ENCODE results near the gene FNIP1. TPM values are rescaled to one million over a fixed set of nuclear protein-coding genes. Genes with fewer than 3 reads are reported as not detected.

The FNIP1 gene
- polyA plus RNA-seq, 1 of the 3 experiments (the other 2 are of a cell fraction), result 2.4 TPM

- Histone ChIP-seq H3K4me2 (no peak overlapping the region), H3K27ac (ENCODE audit: low read depth in 2 of 2, low read length in 1 of 2) (no peak overlapping the region), H3K9me3 (no peaks in the 10 kb centered on the region), H3F3A (replicated peaks; ENCODE audit: insufficient read depth) (peaks cover 9% of the 10 kb centered on the region), H3K36me3 (replicated peaks in 1 of 2; ENCODE audit: control insufficient read depth in 1 of 2, insufficient read depth in 2 of 2, low read length in 1 of 2) (no peaks in the 10 kb centered on the region), H3K9ac (no peak overlapping the region), H3K27me3 (ENCODE audit: insufficient read depth) (no peaks in the 10 kb centered on the region), H4K20me1 (ENCODE audit: insufficient read depth) (no peaks in the 10 kb centered on the region), H3K4me1 (ENCODE audit: control insufficient read depth in 1 of 2, insufficient read depth in 2 of 2, low read depth in 1 of 2, low read length in 1 of 2) (peaks cover 0 to 4% of the 10 kb centered on the region in 2 experiments; a peak in 2 of 4 replicates), H3K79me2 (ENCODE audit: insufficient read depth) (peaks cover 98% of the 10 kb centered on the region), H3K9me2 (no peaks in the 10 kb centered on the region), H2AFZ (ENCODE audit: low read depth) (no peak overlapping the region), H3K4me3 (ENCODE audit: low read depth in 2 of 2, low read length in 1 of 2) (no peak overlapping the region)
- WGBS (ENCODE audit: low lambda C conversion rate), result 100% methylated on average over 2 of the region's 2 CpGs
- no peak for DNase-seq
- ChIA-PET CTCF (interaction anchor here (1.0 to 1.7 kb wide), 3 partner anchors 27 to 392 kb away, joined by 3 to 6 read pairs (median 6); no protein-coding TSS in a partner anchor), POLR2A (no interaction called here)
- TF ChIP-seq SIN3A (IDR thresholded peaks at IDR 0.05; ENCODE audit: borderline replicate concordance, low read depth, low read length) (no peak), IRF3 (IDR thresholded peaks at IDR 0.05; ENCODE audit: low read depth, low read length) (no peak), FOXM1 (IDR thresholded peaks at IDR 0.05; ENCODE audit: low read depth) (no peak), RAD21 (IDR thresholded peaks at IDR 0.05; ENCODE audit: low read length) (no peak), RFX5 (IDR thresholded peaks at IDR 0.05; ENCODE audit: low read length) (no peak), CTCF (IDR thresholded peaks at IDR 0.05) (no peak), USF2 (IDR thresholded peaks at IDR 0.05; ENCODE audit: borderline replicate concordance, low read depth, low read length) (no peak), GATA2 (CRISPR knock-in tag; IDR thresholded peaks at IDR 0.05) (no peak), TAF1 (IDR thresholded peaks at IDR 0.05; ENCODE audit: borderline replicate concordance, low read depth, low read length) (no peak), PBX3 (IDR thresholded peaks at IDR 0.05) (no peak), ELF1 (IDR thresholded peaks at IDR 0.05) (no peak), EP300 (IDR thresholded peaks at IDR 0.05; ENCODE audit: borderline replicate concordance in 1 of 2, low read depth in 1 of 2, low read length in 1 of 2) (no peak), MAX (IDR thresholded peaks at IDR 0.05; ENCODE audit: low read depth) (no peak), YY1 (IDR thresholded peaks at IDR 0.05; ENCODE audit: low read depth) (no peak), EZH2phosphoT487 (IDR thresholded peaks at IDR 0.05; ENCODE audit: borderline replicate concordance, low read depth) (no peak), TCF12 (IDR thresholded peaks at IDR 0.05) (no peak), SMC3 (IDR thresholded peaks at IDR 0.05; ENCODE audit: low read depth, low read length) (no peak), RXRA (IDR thresholded peaks at IDR 0.05; ENCODE audit: borderline replicate concordance, low read depth) (no peak)
Observed at GRCh38 chr5:131615957-131616356, 180.9 kb downstream of the FNIP1 start.
